H9 (cell line): ENCODE measurements around the gene DENND6B. TPM values are rescaled to one million over a fixed set of nuclear protein-coding genes. Genes with fewer than 3 reads are reported as not detected.

Source experiments
- DNase-seq: peaks from one replicate; pipeline ENCODE4 v3.0.0-alpha.2; 2017
- H2AFZ ChIP-seq: one replicate; pipeline ENCODE4 v1.6.1; 2013; ENCODE audit warnings: mild to moderate bottlenecking, low read length, control low read depth, moderate library complexity
- H2AK5ac ChIP-seq: 2 replicates; pipeline ENCODE4 v1.6.1; 2013; ENCODE audit warnings: low read length, control low read depth, mixed read lengths; ENCODE audit not compliant: insufficient read length
- H2BK120ac ChIP-seq: one replicate; pipeline ENCODE4 v1.6.1; 2013; ENCODE audit warnings: low read depth, mild to moderate bottlenecking, low read length, control low read depth, inconsistent platforms; ENCODE audit not compliant: poor library complexity, severe bottlenecking
- H2BK12ac ChIP-seq: 2 replicates; pipeline ENCODE4 v1.6.1; 2013; ENCODE audit warnings: low read length, control low read depth, mixed read lengths, low read depth; ENCODE audit not compliant: insufficient read length
- H2BK15ac ChIP-seq: 2 replicates; pipeline ENCODE4 v1.6.1; 2013; ENCODE audit warnings: low read depth, low read length, control low read depth
- H2BK20ac ChIP-seq: one replicate; pipeline ENCODE4 v1.6.1; 2013; ENCODE audit warnings: low read depth, mild to moderate bottlenecking, low read length, control low read depth, inconsistent platforms; ENCODE audit not compliant: poor library complexity, severe bottlenecking
- H2BK5ac ChIP-seq: 2 replicates; pipeline ENCODE4 v1.6.1; 2013; ENCODE audit warnings: low read length, control low read depth, mixed read lengths; ENCODE audit not compliant: insufficient read length
- H3K14ac ChIP-seq: 2 replicates; pipeline ENCODE4 v1.6.1; 2013; ENCODE audit warnings: low read length, control low read depth; ENCODE audit not compliant: insufficient read depth
- H3K18ac ChIP-seq: 2 replicates; pipeline ENCODE4 v1.6.1; 2013; ENCODE audit warnings: low read depth, mild to moderate bottlenecking, mixed read lengths, low read length, control low read depth; ENCODE audit not compliant: insufficient read length
- H3K23ac ChIP-seq: 2 replicates; pipeline ENCODE4 v1.6.1; 2013; ENCODE audit warnings: low read length, control low read depth, mixed read lengths, low read depth; ENCODE audit not compliant: insufficient read length
- H3K23me2 ChIP-seq: 2 replicates; pipeline ENCODE4 v1.6.1; 2013; ENCODE audit warnings: low read depth, mild to moderate bottlenecking, mixed read lengths, low read length, control low read depth; ENCODE audit not compliant: insufficient read length, poor library complexity, severe bottlenecking
- H3K27ac ChIP-seq: 2 replicates; pipeline ENCODE4 v1.5.1; 2013; ENCODE audit warnings: low read length, control low read depth, mixed read lengths, low read depth; ENCODE audit not compliant: insufficient read length
- H3K27me3 ChIP-seq: 2 replicates; pipeline ENCODE4 v1.6.1; 2013; ENCODE audit warnings: low read length, control low read depth, inconsistent platforms; ENCODE audit not compliant: insufficient read depth
- H3K4ac ChIP-seq: 2 replicates; pipeline ENCODE4 v1.6.1; 2013; ENCODE audit warnings: low read depth, mild to moderate bottlenecking, control low read depth, inconsistent platforms, low read length, moderate library complexity
- H3K4me1 ChIP-seq: 2 replicates; pipeline ENCODE4 v1.6.1; 2013; ENCODE audit warnings: low read length, control low read depth, inconsistent platforms; ENCODE audit not compliant: insufficient read depth
- H3K4me2 ChIP-seq: 2 replicates; pipeline ENCODE4 v1.6.1; 2013; ENCODE audit warnings: low read length, control low read depth, mixed read lengths; ENCODE audit not compliant: insufficient read length, insufficient read depth
- H3K56ac ChIP-seq: 2 replicates; pipeline ENCODE4 v1.6.1; 2013; ENCODE audit warnings: low read depth, mild to moderate bottlenecking, mixed read lengths, low read length, control low read depth; ENCODE audit not compliant: insufficient read length
- H3K79me1 ChIP-seq: 2 replicates; pipeline ENCODE4 v1.6.1; 2013; ENCODE audit warnings: low read depth, mild to moderate bottlenecking, moderate library complexity, low read length, control low read depth, inconsistent platforms; ENCODE audit not compliant: insufficient read depth, poor library complexity, severe bottlenecking
- H3K79me2 ChIP-seq: 2 replicates; pipeline ENCODE4 v1.6.1; 2013; ENCODE audit warnings: low read length, control low read depth, inconsistent platforms; ENCODE audit not compliant: insufficient read depth
- H3K9ac ChIP-seq: 2 replicates; pipeline ENCODE4 v1.6.1; 2013; ENCODE audit warnings: low read length, control low read depth, mixed read lengths; ENCODE audit not compliant: insufficient read length; ENCODE audit errors: extremely low read depth
- H3K9me3 ChIP-seq: one replicate; pipeline ENCODE4 v1.6.1; 2013; ENCODE audit warnings: low read depth, low read length, inconsistent platforms; ENCODE audit not compliant: control insufficient read depth
- H3T11ph ChIP-seq: one replicate; pipeline ENCODE4 v1.6.1; 2013; ENCODE audit warnings: mild to moderate bottlenecking, low read length, control low read depth, inconsistent platforms
- H4K20me1 ChIP-seq: one replicate; pipeline ENCODE4 v1.6.1; 2013; ENCODE audit not compliant: control insufficient read depth, insufficient read length, insufficient read depth
- H4K5ac ChIP-seq: 2 replicates; pipeline ENCODE4 v1.6.1; 2013; ENCODE audit warnings: low read depth, mild to moderate bottlenecking, mixed read lengths, low read length, control low read depth; ENCODE audit not compliant: insufficient read length
- H4K8ac ChIP-seq: replicated peaks from 2 replicates; pipeline ENCODE4 v1.6.1; 2013; ENCODE audit warnings: low read length, control low read depth, mixed read lengths, low read depth; ENCODE audit not compliant: insufficient read length
- H4K91ac ChIP-seq: 2 replicates; pipeline ENCODE4 v1.6.1; 2013; ENCODE audit warnings: low read depth, mild to moderate bottlenecking, moderate library complexity, mixed read lengths, low read length, control low read depth; ENCODE audit not compliant: insufficient read length
- H3K27ac Mint-ChIP-seq, 3 experiments: 2 replicates in 2 of 3; 3 replicates in 1 of 3; pipeline ENCODE4 v1.8.0; 2020 to 2021; ENCODE audit warnings: mixed read lengths in 3 of 3, mild to moderate bottlenecking in 1 of 3, moderate library complexity in 1 of 3
- H3K27me3 Mint-ChIP-seq: 2 replicates; pipeline ENCODE4 v1.8.0; 2021; ENCODE audit warnings: low read depth, mild to moderate bottlenecking, moderate library complexity, mixed read lengths
- H3K36me3 Mint-ChIP-seq, 3 experiments: 2 replicates in 2 of 3; 3 replicates in 1 of 3; pipeline ENCODE4 v1.8.0; 2020 to 2021; ENCODE audit warnings: low read depth in 3 of 3, mixed read lengths in 3 of 3; ENCODE audit not compliant: insufficient read depth in 1 of 3
- H3K4me1 Mint-ChIP-seq, 2 experiments: 2 replicates each; pipeline ENCODE4 v1.8.0; 2020; ENCODE audit warnings: mixed read lengths in 2 of 2
- H3K4me3 Mint-ChIP-seq, 2 experiments: 2 replicates in 1 of 2; 3 replicates in 1 of 2; pipeline ENCODE4 v1.8.0; 2020 to 2021; ENCODE audit warnings: mild to moderate bottlenecking in 2 of 2, mixed read lengths in 2 of 2, moderate library complexity in 1 of 2
- H3K9me3 Mint-ChIP-seq, 2 experiments: 2 replicates in 1 of 2; 3 replicates in 1 of 2; pipeline ENCODE4 v1.8.0; 2020; ENCODE audit warnings: mild to moderate bottlenecking in 2 of 2, mixed read lengths in 2 of 2, moderate library complexity in 1 of 2
- CTCF ChIP-seq: fragments of 200-600 bp; sonication (generic); conservative IDR thresholded peaks from 3 replicates; pipeline ENCODE4 v1.8.0; 2021; ENCODE audit warnings: antibody characterized with exemption, mild to moderate bottlenecking
- WGBS: extraction: QIAGEN DNeasy Blood & Tissue Kit; methylation state at CpG from one replicate; pipeline ENCODE4 v1.1.7; 2013; ENCODE audit warnings: missing lambda C conversion rate, low lambda C conversion rate, mixed read lengths; ENCODE audit not compliant: insufficient read length; ENCODE audit errors: extremely low coverage; 5-methylcytosine and 5-hydroxymethylcytosine counted together
- total RNA-seq: library from RNA; stranded (reverse); gene quantifications from 2 replicates; pipeline ENCODE4 v1.2.1, GENCODE V29; 2021

The DENND6B gene
- total RNA-seq, 1 experiment from 2014 or later = 1.5 TPM

GRCh38 chr22:50286701-50287318, 40.0 kb downstream of the DENND6B start:
- no peak overlapping the region for H4K91ac ChIP-seq
- H2BK12ac ChIP-seq = no peak overlapping the region
- no peaks in the 10 kb centered on the region for H3K9me3 Mint-ChIP-seq
- H3K9ac ChIP-seq = no peak overlapping the region
- TF ChIP-seq CTCF = no peak
- no peak overlapping the region for H3K18ac ChIP-seq
- no peaks in the 10 kb centered on the region for H3K9me3 ChIP-seq
- no peaks in the 10 kb centered on the region for H3K4me1 ChIP-seq
- H2BK5ac ChIP-seq = no peak overlapping the region
- no peak overlapping the region for H3K27ac Mint-ChIP-seq
- no peak overlapping the region for H3K4me3 Mint-ChIP-seq
- peaks cover 3% of the 10 kb centered on the region; the same call in 1 of the 2 replicates for H3K79me2 ChIP-seq
- no peak overlapping the region for H2AK5ac ChIP-seq
- no peak overlapping the region for H2AFZ ChIP-seq
- no peaks in the 10 kb centered on the region for H3K4me1 Mint-ChIP-seq
- no peaks in the 10 kb centered on the region for H3K79me1 ChIP-seq
- H3K27me3 Mint-ChIP-seq = no peaks in the 10 kb centered on the region
- H3K27me3 ChIP-seq = no peaks in the 10 kb centered on the region
- no peaks in the 10 kb centered on the region for H4K20me1 ChIP-seq
- H3K4me2 ChIP-seq = no peak overlapping the region
- H3T11ph ChIP-seq = no peak overlapping the region
- no peak overlapping the region for H3K14ac ChIP-seq
- H2BK15ac ChIP-seq = no peak overlapping the region
- WGBS = no CpG with 5 or more reads among the region's 40 CpGs
- peaks cover 3% of the 10 kb centered on the region for H3K23me2 ChIP-seq
- H2BK120ac ChIP-seq = no peak overlapping the region
- H3K4ac ChIP-seq = no peak overlapping the region
- no peak overlapping the region for H3K23ac ChIP-seq
- H3K27ac ChIP-seq = no peak overlapping the region
- peaks cover 11 to 34% (median 30%) of the 10 kb centered on the region in 3 experiments; a peak in 6 of 7 replicates for H3K36me3 Mint-ChIP-seq
- no peak overlapping the region for H4K8ac ChIP-seq
- no peak for DNase-seq
- no peak overlapping the region for H3K56ac ChIP-seq
- H2BK20ac ChIP-seq = no peak overlapping the region
- H4K5ac ChIP-seq = no peak overlapping the region
